Smooth muscle cell of bladder (primary cell): ENCODE data around the gene FRMPD2. TPM values are rescaled to one million over a fixed set of nuclear protein-coding genes. Genes with fewer than 3 reads are reported as not detected.

ENCODE experiments used
- total RNA-seq: library from RNA; depleted of rRNA; stranded (reverse); fragments of >200 nt; gene quantifications from 2 replicates; pipeline ENCODE4 v1.2.3, GENCODE V29; 2014

FRMPD2 gene
- under 0.01 TPM in 1 of 2 replicates, not detected in the other for total RNA-seq

GRCh38 chr10:48274636-48275035, at the start of gene FRMPD2:
Gene FRMPD2 (minus strand): TSS chr10:48274696. CDS start chr10:48274567, 129 bp downstream.

GRCh38 chr10:48306265-48306869, 31.9 kb upstream of the FRMPD2 start, which contains the start of gene MAPK8:
Gene MAPK8 (plus strand): TSS chr10:48306677. CDS start chr10:48401661, 94,984 bp downstream.

Other genes starting within 250 kb of the FRMPD2 start
- 28.6 and 31.1 TPM in 2 replicates for gene MAPK8, start 32.0 kb upstream of the FRMPD2 start, total RNA-seq